Activated T-helper 17 cell treated with anti-CD3 and anti-CD28 coated beads, Interleukin-2, amount 50 U/mL, for 72 hours (primary cell): ENCODE measurements around the gene TLL2. TPM values are rescaled to one million over a fixed set of nuclear protein-coding genes. Genes with fewer than 3 reads are reported as not detected.

Source experiments
- ATAC-seq: fragments of 150-1000 bp; cut with Tn5 transposase; replicated peaks from 2 replicates; pipeline ENCODE4 v1.10.0; 2021; ENCODE audit warnings: mild to moderate bottlenecking, moderate library complexity
- H3K27ac Mint-ChIP-seq: one replicate; pipeline ENCODE4 v1.8.0; 2022; ENCODE audit warnings: mixed read lengths
- H3K27me3 Mint-ChIP-seq: one replicate; pipeline ENCODE4 v1.8.0; 2022; ENCODE audit warnings: mixed read lengths
- H3K36me3 Mint-ChIP-seq: one replicate; pipeline ENCODE4 v1.8.0; 2022; ENCODE audit warnings: low read depth, mild to moderate bottlenecking, mixed read lengths
- H3K4me1 Mint-ChIP-seq: one replicate; pipeline ENCODE4 v1.8.0; 2022; ENCODE audit warnings: mixed read lengths
- H3K4me3 Mint-ChIP-seq: one replicate; pipeline ENCODE4 v1.8.0; 2022; ENCODE audit warnings: mild to moderate bottlenecking, mixed read lengths
- H3K9me3 Mint-ChIP-seq: one replicate; pipeline ENCODE4 v1.8.0; 2022; ENCODE audit warnings: mixed read lengths
- total RNA-seq, 2 donors: library from RNA; stranded (reverse); gene quantifications; one replicate each; pipeline ENCODE4 v1.2.3, GENCODE V29; 2022

The TLL2 gene
- total RNA-seq, 2 donors from 2014 or later, result not detected

DNA sequence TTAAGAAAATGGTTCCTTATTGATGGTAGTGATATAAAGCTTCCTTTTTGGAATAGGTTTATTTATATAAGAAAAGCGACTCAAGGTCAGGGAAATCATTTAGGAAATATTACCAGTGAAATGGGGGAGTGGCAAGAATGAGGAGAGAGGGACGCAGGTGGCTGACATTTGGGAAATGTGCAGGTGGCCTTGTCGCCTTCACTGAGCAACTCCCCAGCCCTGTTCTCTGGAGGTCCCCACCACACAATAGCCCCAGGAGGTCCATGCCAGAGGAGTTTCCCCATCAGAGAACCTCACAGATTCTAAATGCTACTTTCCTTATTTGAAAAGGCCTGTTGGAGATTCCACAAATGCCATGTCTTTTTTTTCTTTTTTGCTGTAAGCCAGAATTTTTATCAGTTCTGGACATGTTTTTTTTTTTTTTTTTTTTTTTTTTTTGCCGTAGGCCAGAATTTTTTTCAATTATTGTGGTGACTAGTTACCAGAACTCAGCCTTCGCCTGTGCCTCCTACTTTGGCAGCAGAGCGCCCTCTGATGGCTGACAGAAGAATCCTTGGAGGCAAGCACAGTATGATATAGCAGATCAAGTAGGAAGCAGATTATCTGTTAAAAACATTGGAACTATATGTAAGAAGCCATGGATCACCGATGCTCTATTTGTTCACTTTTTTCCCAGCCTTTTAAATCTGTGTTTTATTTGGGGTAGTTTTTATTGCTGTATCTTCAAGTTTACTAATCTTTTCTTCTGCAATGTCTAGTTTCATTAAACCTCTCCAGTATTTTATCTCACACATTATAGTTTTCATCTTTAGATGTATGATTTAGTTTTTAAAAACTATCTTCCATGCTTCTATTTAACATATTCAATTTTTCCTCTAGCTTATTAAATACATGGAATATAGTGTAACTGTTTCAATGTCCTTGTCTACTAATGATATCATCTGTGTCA is 173.5 kb downstream of the TLL2 start:
- no peaks in the 10 kb centered on the region for H3K36me3 Mint-ChIP-seq
- H3K27ac Mint-ChIP-seq, result no peak overlapping the region
- ATAC-seq, result peak; percentile 65

DNA sequence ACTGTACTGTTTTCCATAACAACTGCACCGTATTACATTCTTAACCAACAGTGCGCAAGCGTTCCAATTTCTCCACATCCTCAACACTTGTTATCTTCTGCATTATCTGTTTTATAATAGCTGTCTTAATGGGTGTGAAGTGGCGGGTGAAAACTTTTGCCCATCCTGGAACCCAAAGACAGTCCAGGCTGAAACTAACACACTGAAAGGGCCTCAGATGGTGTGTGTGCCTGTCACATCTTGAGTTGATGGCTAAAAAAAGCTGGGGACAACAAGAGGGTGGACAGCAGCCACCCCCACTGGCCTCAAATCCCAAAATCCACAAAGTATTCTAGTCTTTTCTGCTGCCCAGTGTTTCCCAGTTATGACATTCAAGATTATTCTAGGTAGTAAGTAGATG is 174.3 kb downstream of the TLL2 start:
- H3K9me3 Mint-ChIP-seq, result no peaks in the 10 kb centered on the region
- no peaks in the 10 kb centered on the region for H3K36me3 Mint-ChIP-seq
- H3K4me1 Mint-ChIP-seq, result peaks cover 4% of the 10 kb centered on the region
- H3K27me3 Mint-ChIP-seq, result peaks cover 12% of the 10 kb centered on the region
- no peak for ATAC-seq
- H3K27ac Mint-ChIP-seq, result no peak overlapping the region
- H3K4me3 Mint-ChIP-seq, result no peak overlapping the region

More for the DNA sequence above, 173.5 kb downstream of the TLL2 start:
- peaks cover 10% of the 10 kb centered on the region for H3K27me3 Mint-ChIP-seq
- H3K9me3 Mint-ChIP-seq, result no peaks in the 10 kb centered on the region
- peaks cover 4% of the 10 kb centered on the region for H3K4me1 Mint-ChIP-seq
- no peak overlapping the region for H3K4me3 Mint-ChIP-seq

DNA sequence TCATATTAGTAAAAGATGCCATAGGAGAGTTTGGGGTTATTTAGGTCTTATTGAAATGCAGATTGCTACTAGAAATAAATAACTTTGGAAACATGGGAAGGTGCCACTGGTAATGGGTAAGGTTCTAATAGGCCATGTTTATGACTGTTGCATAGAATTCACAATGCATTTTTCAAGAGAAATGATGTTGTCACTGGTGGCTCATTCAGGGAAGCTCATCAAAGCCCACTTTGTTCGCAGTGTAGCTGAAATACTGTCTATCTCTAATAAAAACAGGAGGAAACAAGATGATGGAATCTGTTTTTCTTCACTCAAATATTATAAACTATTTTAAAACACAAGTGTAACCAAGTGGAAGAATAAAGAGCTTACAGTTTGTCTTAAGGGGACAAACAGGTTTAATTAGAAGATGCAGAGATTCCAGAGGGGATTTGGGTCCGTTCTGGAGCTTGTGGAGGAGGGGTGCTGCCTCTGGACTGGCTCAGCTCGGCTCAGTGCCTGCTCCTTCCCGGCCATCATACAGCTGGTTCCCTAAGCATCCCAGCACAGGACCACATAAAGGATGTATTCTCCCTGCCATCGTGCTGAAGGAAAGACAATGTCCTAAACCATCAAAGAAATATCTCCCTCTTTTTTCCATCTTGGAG is 175.3 kb downstream of the TLL2 start:
- H3K27me3 Mint-ChIP-seq, result peaks cover 17% of the 10 kb centered on the region
- no peak overlapping the region for H3K4me3 Mint-ChIP-seq
- H3K27ac Mint-ChIP-seq, result no peak overlapping the region
- H3K36me3 Mint-ChIP-seq, result no peaks in the 10 kb centered on the region
- no peaks in the 10 kb centered on the region for H3K9me3 Mint-ChIP-seq
- peaks cover 9% of the 10 kb centered on the region for H3K4me1 Mint-ChIP-seq
- ATAC-seq, result no peak

DNA sequence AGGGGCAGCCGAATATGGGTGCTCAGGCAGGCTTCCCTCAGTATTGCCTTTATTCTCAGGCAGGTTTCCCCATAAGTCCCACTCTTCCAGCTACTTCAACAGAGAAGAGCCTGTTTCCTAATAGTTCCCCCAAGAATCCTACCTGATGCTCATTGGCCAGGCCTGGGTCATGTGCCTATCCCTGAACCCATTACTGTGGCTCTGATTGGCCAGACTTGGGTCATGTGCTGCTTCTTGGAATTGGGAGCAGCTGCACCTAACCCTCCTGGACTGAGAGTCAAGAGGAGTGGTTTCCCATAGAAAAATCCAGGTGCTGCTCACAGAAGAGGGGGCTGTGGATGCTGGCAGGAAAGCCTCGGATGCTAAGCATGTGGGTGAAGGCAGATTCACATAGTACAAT is 176.6 kb downstream of the TLL2 start:
- ATAC-seq, result no peak
- no peak overlapping the region for H3K4me3 Mint-ChIP-seq
- peaks cover 17% of the 10 kb centered on the region for H3K27me3 Mint-ChIP-seq
- H3K36me3 Mint-ChIP-seq, result no peaks in the 10 kb centered on the region
- peaks cover 10% of the 10 kb centered on the region for H3K4me1 Mint-ChIP-seq
- no peaks in the 10 kb centered on the region for H3K9me3 Mint-ChIP-seq
- no peak overlapping the region for H3K27ac Mint-ChIP-seq

DNA sequence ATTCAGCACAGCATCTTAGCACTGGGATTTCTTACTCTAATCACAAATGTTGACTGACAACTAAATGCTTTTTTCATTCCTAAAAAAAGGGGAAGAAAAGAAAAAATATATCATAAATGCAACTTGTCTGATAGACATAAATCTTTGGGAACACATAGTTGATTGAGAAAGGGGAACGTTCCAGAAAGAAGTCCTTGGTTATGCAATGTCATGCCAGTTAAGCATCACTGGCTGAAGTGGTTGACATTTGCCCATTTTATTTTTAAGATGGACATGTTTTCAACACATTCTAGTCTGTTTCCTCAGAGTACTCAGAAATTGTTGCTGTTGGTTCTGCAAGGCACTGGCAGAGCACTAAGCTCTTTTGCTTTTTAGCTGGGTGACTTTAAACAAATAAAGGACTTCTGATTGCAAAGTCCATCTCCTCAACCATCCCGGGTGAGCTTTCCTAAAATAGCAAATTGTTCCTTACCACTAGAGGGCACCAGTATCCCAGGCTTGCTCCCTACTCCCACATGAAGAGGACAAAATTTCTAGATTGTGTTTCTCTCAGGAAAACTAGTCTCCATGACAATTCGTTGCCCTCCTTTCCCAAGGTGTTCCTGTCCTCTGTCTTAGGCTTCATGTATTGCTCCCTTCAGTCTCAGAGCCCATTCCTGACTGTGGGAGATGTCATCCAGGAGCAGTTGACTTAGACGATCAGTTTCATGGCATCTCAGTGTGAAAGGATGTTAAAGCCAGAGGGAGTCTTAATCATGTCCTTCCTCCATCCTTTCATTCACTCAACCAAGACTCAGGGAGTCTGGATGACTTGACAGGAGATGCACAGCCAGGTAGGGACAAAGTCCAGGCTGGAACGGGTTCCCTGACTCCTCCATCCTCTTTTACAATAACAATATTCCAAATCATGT is 178.9 kb downstream of the TLL2 start:
- H3K27ac Mint-ChIP-seq, result no peak overlapping the region
- H3K27me3 Mint-ChIP-seq, result peaks cover 20% of the 10 kb centered on the region
- H3K9me3 Mint-ChIP-seq, result no peaks in the 10 kb centered on the region
- H3K4me1 Mint-ChIP-seq, result peaks cover 6% of the 10 kb centered on the region
- no peak for ATAC-seq
- no peaks in the 10 kb centered on the region for H3K36me3 Mint-ChIP-seq
- H3K4me3 Mint-ChIP-seq, result no peak overlapping the region

DNA sequence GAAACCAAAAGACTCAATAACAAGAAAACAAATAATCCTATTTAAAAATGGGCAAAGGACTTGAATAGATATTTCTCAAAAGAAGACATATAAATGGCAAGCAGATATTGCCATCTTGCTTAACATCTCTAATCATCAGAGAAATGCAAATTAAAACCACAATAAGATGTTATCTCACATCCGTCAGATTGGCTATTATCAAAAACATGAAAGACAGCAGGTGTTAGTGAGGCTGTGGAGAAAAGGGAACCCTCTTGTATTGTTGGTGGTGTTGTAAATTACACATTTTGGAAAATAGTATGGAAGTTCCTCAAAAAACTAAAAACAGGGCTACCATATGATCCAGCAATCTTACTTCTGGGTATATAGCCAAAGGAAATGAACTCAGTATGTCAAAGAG is 180.6 kb downstream of the TLL2 start:
- ATAC-seq, result no peak

DNA sequence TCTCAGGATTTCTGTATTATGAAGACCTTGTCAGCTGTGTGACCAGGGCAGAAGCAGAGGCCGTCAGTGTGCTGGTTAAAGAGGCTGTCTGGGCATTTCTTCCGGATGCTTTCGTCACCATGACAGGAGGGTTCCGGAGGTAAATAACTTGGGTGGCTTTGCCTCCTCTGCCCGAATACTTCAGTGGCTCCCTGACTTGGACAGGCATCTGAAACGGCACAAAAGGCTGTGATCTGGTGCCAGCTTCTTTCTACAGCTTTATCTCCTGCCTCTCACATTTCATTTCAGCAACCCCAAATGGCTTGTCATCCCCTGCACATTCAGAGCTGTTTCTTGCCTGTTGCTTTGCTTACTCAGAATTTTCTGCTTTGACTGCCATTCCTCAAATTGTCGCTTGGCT is 186.3 kb downstream of the TLL2 start:
- Mint-ChIP-seq H3K27ac (no peak overlapping the region), H3K27me3 (peaks cover 31% of the 10 kb centered on the region), H3K4me3 (no peak overlapping the region), H3K36me3 (no peaks in the 10 kb centered on the region), H3K9me3 (no peaks in the 10 kb centered on the region), H3K4me1 (no peaks in the 10 kb centered on the region)
- no peak for ATAC-seq

More for the DNA sequence above, 180.6 kb downstream of the TLL2 start:
- peaks cover 6% of the 10 kb centered on the region for H3K4me1 Mint-ChIP-seq
- H3K27ac Mint-ChIP-seq, result no peak overlapping the region
- H3K27me3 Mint-ChIP-seq, result peaks cover 23% of the 10 kb centered on the region
- H3K9me3 Mint-ChIP-seq, result no peaks in the 10 kb centered on the region
- H3K4me3 Mint-ChIP-seq, result no peak overlapping the region
- no peaks in the 10 kb centered on the region for H3K36me3 Mint-ChIP-seq

- H3K27me3 Mint-ChIP-seq, result peaks cover 26% of the 10 kb centered on the region
- no peaks in the 10 kb centered on the region for H3K4me1 Mint-ChIP-seq
- peak; percentile 80 for ATAC-seq
- H3K27ac Mint-ChIP-seq, result no peak overlapping the region
- H3K9me3 Mint-ChIP-seq, result no peaks in the 10 kb centered on the region
- H3K4me3 Mint-ChIP-seq, result no peak overlapping the region
- H3K36me3 Mint-ChIP-seq, result no peaks in the 10 kb centered on the region
These were observed 187.9 kb downstream of the TLL2 start for GRCh38 chr10:96325719-96326373.

DNA sequence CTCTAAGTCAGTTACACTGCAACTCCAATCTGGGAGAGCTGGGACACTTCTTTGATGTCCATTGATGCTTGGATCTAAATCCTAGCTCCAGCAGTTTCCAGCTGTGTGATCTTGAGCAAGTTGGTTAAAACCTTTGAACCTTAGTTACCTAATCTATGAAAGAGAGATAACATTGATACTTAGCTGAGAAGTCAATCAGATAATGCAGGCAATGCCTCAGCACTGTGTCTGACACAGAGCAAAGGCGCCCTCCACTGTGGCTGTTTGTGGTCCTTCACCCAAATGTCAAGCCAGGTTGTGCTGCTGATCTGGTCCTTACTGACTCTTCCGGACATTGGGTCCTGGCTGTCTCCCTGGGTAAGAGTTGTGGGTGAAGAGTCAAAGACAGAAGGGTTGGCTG is 189.3 kb downstream of the TLL2 start:
- Mint-ChIP-seq H3K27ac (no peak overlapping the region), H3K27me3 (peaks cover 34% of the 10 kb centered on the region), H3K4me3 (no peak overlapping the region), H3K9me3 (no peaks in the 10 kb centered on the region), H3K36me3 (no peaks in the 10 kb centered on the region), H3K4me1 (no peaks in the 10 kb centered on the region)
- no peak for ATAC-seq

DNA sequence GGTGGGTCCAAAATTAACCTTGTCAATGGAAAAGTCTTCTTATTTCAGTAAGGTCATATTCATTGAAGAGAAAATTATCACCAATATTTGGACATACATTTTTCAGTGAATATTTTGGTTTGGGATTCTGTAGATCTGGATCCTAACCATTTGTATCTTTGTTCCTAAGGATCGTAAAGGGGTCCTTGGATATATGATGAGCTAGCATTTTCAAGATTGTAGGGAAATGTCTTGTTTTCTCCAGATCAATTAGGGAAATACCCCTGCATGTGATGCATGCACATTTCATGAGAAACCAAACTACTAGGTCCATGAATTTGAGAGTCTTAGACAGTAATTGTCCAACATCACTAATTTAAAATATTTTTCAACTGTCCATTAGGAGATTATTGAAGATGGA is 191.5 kb downstream of the TLL2 start:
- H3K4me1 Mint-ChIP-seq, result no peaks in the 10 kb centered on the region
- no peaks in the 10 kb centered on the region for H3K9me3 Mint-ChIP-seq
- no peak overlapping the region for H3K4me3 Mint-ChIP-seq
- H3K27ac Mint-ChIP-seq, result no peak overlapping the region
- ATAC-seq, result no peak
- no peaks in the 10 kb centered on the region for H3K36me3 Mint-ChIP-seq
- H3K27me3 Mint-ChIP-seq, result peaks cover 28% of the 10 kb centered on the region

DNA sequence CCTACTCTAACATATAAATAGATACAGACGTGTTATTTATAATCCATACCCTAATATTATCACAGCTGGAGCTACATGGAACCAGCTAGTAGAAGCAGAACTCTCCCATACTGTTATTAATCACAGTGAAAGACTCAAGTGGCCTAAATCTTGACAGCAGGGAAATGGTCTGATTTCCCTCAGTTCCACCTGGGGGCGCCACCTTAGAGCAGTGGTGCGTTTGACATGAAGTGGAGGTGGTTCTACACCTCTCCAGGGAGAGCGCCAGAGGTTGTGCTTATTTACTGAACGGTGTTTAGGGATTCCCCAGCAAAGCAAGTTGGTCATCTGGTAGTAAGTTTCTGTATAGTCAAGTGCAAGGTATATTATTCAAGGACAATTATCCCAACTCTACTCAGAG is 191.9 kb downstream of the TLL2 start:
- H3K4me1 Mint-ChIP-seq, result no peaks in the 10 kb centered on the region
- no peaks in the 10 kb centered on the region for H3K9me3 Mint-ChIP-seq
- ATAC-seq, result no peak
- no peak overlapping the region for H3K4me3 Mint-ChIP-seq
- H3K27ac Mint-ChIP-seq, result no peak overlapping the region
- H3K36me3 Mint-ChIP-seq, result no peaks in the 10 kb centered on the region
- H3K27me3 Mint-ChIP-seq, result peaks cover 27% of the 10 kb centered on the region

DNA sequence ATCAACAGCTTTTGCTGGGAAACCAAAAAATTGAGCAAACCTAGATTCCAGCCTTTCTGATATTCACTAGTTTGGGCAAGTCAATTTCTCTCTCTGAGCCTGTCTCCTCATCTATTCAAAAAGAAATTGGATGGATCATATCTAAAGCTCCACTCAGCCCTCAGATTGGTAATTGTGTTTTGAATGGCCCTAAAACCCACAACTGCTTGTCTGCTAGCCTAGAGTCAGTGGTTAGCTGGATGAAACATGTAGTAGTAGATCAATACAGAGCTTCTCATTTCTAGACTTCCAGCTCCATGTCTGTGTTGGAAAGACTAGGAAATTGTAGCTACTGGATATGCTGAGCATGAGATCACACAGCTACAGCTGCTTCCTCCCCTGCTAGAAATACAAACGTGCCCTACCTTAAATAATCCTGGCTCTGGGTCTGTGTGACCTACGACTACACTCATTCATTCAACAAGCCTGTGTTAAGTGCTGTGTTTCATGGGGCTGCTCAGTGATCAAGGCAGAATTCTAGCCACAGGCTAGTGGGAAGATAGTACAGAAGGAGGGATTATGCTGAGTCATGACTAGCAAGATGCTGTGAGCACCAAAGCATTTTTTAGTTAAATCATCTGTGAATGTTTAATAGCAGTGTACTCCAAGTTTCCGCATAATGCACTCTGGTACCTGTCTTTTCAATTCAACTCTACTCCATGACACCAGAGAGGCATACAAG is 193.8 kb downstream of the TLL2 start:
- Mint-ChIP-seq H3K27ac (no peak overlapping the region), H3K36me3 (no peaks in the 10 kb centered on the region), H3K4me1 (no peaks in the 10 kb centered on the region), H3K4me3 (no peak overlapping the region), H3K9me3 (no peaks in the 10 kb centered on the region), H3K27me3 (peaks cover 32% of the 10 kb centered on the region)
- ATAC-seq, result peak; percentile 11

- no peak overlapping the region for H3K4me3 Mint-ChIP-seq
- H3K4me1 Mint-ChIP-seq, result no peaks in the 10 kb centered on the region
- no peak overlapping the region for H3K27ac Mint-ChIP-seq
- peaks cover 28% of the 10 kb centered on the region for H3K27me3 Mint-ChIP-seq
- no peaks in the 10 kb centered on the region for H3K36me3 Mint-ChIP-seq
- no peak for ATAC-seq
- no peaks in the 10 kb centered on the region for H3K9me3 Mint-ChIP-seq
These were observed 196.5 kb downstream of the TLL2 start for GRCh38 chr10:96317067-96317833.
